Stomach smooth muscle (tissue), 2 donors: ENCODE data around the gene PTMA.

Experiments
- H3K27ac ChIP-seq: one replicate; pipeline ENCODE4 v1.7.0; 2013; ENCODE audit warnings: mild to moderate bottlenecking, low read length, inconsistent platforms
- H3K27me3 ChIP-seq, 2 donors: one replicate each; pipeline ENCODE4 v1.7.0; 2013; ENCODE audit warnings: low read length in 2 of 2; ENCODE audit not compliant: insufficient read depth in 2 of 2, control insufficient read depth in 1 of 2
- H3K36me3 ChIP-seq, 2 donors: one replicate each; pipeline ENCODE4 v1.7.0; 2013; ENCODE audit warnings: low read length in 2 of 2; ENCODE audit not compliant: control insufficient read depth in 2 of 2, insufficient read depth in 2 of 2
- H3K4me1 ChIP-seq: one replicate; pipeline ENCODE4 v1.7.0; 2013; ENCODE audit warnings: low read length; ENCODE audit not compliant: control insufficient read depth, insufficient read depth
- H3K4me3 ChIP-seq, 2 donors: one replicate each; pipeline ENCODE4 v1.7.0; 2013; ENCODE audit warnings: low read length in 2 of 2
- H3K9ac ChIP-seq, 2 donors: one replicate each; pipeline ENCODE4 v1.7.0; 2013; ENCODE audit warnings: low read length in 2 of 2, mild to moderate bottlenecking in 1 of 2
- H3K9me3 ChIP-seq, 2 donors: one replicate each; pipeline ENCODE4 v1.7.0; 2013; ENCODE audit warnings: low read length in 2 of 2; ENCODE audit not compliant: control insufficient read depth in 2 of 2
- donor health status: healthy.
- donor health status: Pancreatic carcinoma.

Gene PTMA

DNA sequence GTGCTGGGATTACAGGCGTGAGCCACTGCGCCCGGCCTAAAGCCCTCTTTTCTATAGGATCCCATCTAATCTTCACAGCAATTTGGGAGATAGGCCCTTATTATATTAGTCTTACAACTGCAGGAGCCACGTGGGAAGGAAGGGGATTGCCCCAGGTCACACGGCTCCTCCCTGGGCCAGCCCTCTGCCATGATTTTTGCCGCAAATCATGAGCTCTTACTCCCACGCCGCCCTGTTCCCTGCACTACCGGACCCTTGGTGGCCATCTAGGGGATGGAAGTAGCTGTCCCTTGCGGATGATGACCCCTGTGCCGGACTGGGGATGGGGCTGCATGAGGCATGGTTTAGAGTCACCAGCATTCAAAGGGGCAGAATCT, 28.4 kb upstream of the PTMA start:
- Histone ChIP-seq H3K27ac (peak overlapping the region; percentile 87), H3K4me1 (peaks cover 29% of the 10 kb centered on the region), H3K4me3 (no peak overlapping the region), H3K9ac (no peak overlapping the region), H3K9me3 (no peaks in the 10 kb centered on the region), H3K36me3 (no peaks in the 10 kb centered on the region), H3K27me3 (no peaks in the 10 kb centered on the region)

DNA sequence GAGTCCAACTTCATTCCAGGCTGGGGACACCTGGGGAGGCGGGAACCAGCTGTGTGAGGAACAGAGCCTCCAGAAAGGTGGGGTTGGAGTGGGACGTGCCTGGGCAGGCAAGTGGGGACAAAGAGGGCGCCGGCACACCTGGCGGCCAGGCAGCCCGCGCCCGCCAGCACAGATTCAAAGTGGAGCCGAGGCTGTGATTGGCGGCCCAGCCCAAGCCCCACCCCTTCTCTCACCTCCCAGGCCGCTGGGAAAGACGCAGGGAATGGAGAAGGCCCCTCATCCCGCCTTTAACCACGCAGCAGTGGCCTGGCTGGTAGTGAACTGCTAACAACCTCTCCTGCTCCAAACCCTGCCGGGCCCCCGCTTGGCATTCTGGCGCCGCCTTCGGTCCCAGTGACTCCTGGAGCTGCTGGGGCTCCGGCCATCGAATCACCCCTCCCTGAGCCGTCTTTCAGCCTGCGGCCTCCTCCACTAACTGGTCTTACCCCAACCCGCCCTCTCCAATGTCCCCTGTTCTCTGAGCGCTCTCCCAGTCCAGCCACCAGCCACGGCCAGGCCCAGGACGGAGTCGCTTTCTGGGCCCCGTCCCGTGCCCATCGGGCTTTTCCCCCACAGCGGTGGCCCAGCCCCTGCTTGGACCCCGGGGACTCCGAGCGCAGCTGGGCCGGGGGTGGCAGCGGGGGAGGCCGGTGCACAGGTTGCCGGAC, 27.9 kb upstream of the PTMA start:
- peak overlapping the region; percentile 60 to 71 for H3K9ac ChIP-seq

DNA sequence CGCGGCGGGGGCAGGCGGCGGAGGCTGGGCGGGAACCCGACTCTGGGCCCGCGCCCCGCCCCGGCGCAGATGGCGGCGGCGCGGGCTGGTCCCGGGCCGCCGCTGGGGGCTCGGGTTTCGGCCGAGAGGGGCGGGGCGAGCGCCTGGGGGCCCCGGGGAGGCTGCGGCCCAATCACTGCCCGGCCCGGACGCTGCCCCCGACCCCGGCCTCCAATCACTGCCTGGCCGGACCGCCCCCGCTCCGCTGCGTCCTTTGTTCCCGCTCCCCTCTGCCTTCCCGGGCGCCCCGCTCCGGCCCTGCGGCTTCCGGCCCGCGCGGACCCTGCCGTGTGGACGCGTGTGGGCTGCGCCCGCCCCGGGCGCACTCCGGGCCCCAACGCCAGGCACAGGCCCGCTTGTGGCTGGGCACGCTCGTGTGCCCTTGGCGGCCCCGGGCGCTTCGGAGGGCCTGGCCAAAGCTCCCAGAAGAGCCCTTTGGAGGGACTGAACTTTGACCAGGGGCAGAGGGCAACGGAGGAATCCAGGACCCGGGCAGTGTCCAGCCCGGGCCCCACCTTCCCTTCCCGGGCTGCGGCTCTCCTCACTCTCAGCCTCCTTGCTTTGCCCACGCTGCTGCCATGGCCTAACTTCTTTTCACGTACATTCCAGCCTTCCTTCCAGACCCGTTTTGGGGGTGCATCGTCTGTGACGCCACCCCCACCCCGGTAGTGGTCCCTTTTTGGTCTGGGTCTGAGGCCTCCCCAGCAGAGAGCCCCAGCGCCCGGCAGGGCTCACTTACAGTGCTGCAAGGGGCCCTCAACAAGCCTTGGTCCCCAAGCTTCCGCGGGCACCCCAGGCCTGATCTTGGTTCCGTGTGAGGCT, 27.1 kb upstream of the PTMA start:
- Histone ChIP-seq H3K4me1 (peaks cover 25% of the 10 kb centered on the region), H3K36me3 (no peaks in the 10 kb centered on the region), H3K4me3 (peak overlapping the region; percentile 72 to 75), H3K9me3 (no peaks in the 10 kb centered on the region), H3K27me3 (no peaks in the 10 kb centered on the region), H3K9ac (peak overlapping the region; percentile 86 to 96), H3K27ac (peak overlapping the region; percentile 92)

More for the DNA sequence above, 27.9 kb upstream of the PTMA start:
- Histone ChIP-seq H3K9me3 (no peaks in the 10 kb centered on the region), H3K36me3 (no peaks in the 10 kb centered on the region), H3K4me1 (peaks cover 25% of the 10 kb centered on the region), H3K27me3 (no peaks in the 10 kb centered on the region), H3K27ac (peak overlapping the region; percentile 87), H3K4me3 (peak overlapping the region; percentile 49 to 75)

- Histone ChIP-seq H3K4me3 (no peak overlapping the region), H3K27me3 (no peaks in the 10 kb centered on the region), H3K9me3 (no peaks in the 10 kb centered on the region), H3K36me3 (no peaks in the 10 kb centered on the region), H3K9ac (no peak overlapping the region), H3K4me1 (peaks cover 29% of the 10 kb centered on the region), H3K27ac (no peak overlapping the region)
Observed at GRCh38 chr2:231682603-231683291, 25.6 kb upstream of the PTMA start.

DNA sequence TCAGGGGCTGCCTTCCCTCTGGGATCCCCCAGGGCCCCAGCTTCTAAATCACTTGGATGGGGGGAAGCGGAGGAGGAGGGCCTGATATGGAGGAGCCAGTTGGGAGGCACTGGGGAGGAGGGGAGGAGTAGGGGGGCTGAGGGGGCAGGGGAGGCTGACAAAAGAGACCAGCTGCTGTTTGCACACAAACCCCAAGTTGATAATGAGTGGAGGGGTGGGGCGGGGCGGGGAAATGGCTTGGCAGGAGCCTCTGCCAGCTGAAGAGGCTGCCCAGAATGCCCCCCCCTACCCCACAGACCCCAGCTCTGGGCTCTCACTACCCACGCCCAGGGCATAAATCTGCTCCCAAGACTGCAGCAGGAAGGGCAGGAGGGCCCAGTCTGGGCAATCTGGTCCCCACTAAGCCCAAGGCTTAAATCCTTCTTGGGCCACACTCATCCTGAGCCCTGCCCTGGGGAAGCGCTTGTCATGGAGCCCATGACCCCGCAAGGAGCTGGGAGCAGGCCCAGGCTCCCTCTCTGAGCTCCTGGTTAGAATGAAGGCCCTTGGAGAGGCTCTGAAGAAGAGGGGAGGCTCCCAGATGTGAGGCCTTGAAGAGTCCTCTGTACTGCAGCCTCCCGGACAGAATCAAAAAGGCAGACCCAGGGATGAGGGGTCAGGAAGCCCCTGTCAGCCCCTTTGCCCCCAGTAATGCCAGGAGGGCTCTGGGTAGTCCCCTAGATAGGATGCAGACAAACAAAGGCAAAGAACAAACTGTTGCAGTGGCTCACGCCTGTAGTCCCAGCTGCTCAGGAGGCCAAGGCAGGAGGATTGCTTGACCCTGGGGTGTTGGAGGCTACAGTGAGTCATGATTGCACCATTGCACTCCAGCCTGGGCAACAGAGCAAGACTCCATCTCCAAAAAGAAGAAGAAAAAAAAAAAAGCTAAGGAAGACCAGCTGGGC, 24.8 kb upstream of the PTMA start:
- H3K4me3 ChIP-seq: no peak overlapping the region
- no peak overlapping the region for H3K9ac ChIP-seq
- H3K27me3 ChIP-seq: no peaks in the 10 kb centered on the region
- peak overlapping the region; percentile 11 for H3K27ac ChIP-seq
- H3K36me3 ChIP-seq: no peaks in the 10 kb centered on the region
- H3K4me1 ChIP-seq: peaks cover 27% of the 10 kb centered on the region
- no peaks in the 10 kb centered on the region for H3K9me3 ChIP-seq

- Histone ChIP-seq H3K36me3 (no peaks in the 10 kb centered on the region), H3K4me3 (no peak overlapping the region), H3K27ac (no peak overlapping the region), H3K4me1 (peaks cover 27% of the 10 kb centered on the region), H3K27me3 (no peaks in the 10 kb centered on the region), H3K9ac (no peak overlapping the region), H3K9me3 (no peaks in the 10 kb centered on the region)
Observed at GRCh38 chr2:231684314-231685223, 23.8 kb upstream of the PTMA start.

DNA sequence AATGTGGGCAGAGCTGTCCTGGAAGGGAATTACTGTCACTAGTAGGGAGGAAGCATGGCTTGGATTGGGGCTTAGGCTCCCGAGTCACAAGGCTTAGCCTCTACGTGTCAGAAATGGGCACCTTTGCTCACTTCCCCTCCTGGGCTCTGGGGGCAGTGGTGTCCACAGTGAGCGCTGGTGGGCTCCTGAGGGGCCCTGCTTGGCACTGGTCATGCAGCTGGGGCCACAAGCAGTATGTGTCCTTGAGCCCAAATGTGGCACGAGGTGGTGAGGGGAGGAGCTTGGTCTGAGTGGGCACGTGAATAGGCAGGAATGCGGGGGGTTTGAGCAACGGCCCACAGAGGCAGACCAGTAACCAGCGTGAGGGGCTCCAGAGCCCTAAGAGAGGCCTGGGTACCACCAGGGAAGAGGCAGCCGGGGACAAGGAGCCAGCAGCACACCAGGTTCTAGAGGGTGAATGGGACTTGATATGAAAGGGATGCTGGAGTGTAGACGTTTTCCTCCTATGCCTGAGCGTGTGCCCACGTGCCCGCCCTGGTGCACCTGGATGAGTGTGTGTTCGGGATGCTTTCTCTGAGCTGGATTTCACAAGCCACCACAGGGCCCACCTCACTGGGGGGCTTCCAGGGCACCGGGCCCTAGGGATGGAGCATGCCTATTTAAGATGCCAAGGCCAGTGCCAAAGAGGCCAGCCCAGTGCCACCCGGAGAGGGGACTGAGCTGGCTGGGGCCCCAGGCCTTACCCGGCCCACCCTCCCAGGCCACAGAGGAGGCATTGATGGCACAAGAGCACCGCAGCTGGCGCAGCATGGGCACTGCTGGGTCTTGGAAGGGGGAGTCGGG, 22.8 kb upstream of the PTMA start:
- no peaks in the 10 kb centered on the region for H3K9me3 ChIP-seq
- no peak overlapping the region for H3K9ac ChIP-seq
- no peak overlapping the region for H3K27ac ChIP-seq
- peaks cover 25% of the 10 kb centered on the region for H3K4me1 ChIP-seq
- no peaks in the 10 kb centered on the region for H3K36me3 ChIP-seq
- H3K4me3 ChIP-seq: no peak overlapping the region
- no peaks in the 10 kb centered on the region for H3K27me3 ChIP-seq

- H3K36me3 ChIP-seq: no peaks in the 10 kb centered on the region
- no peak overlapping the region for H3K27ac ChIP-seq
- H3K4me3 ChIP-seq: no peak overlapping the region
- H3K27me3 ChIP-seq: no peaks in the 10 kb centered on the region
- no peaks in the 10 kb centered on the region for H3K9me3 ChIP-seq
- no peak overlapping the region for H3K9ac ChIP-seq
- H3K4me1 ChIP-seq: peaks cover 18% of the 10 kb centered on the region
Observed at GRCh38 chr2:231686192-231687100, 21.9 kb upstream of the PTMA start.
